Rectal smooth muscle tissue (tissue), 1 donor: ENCODE data around the gene MASP1.
"Not testable (repeated sequence)": the region's sequence is repeated elsewhere in the genome, so short reads cannot be mapped to it uniquely, and the experiment has no call there.

ENCODE experiments used
- H3K27ac ChIP-seq: one replicate; pipeline ENCODE4 v1.7.0; 2013; ENCODE audit warnings: low read depth, low read length, inconsistent platforms
- H3K27me3 ChIP-seq: one replicate; pipeline ENCODE4 v1.7.0; 2013; ENCODE audit warnings: low read length; ENCODE audit not compliant: control insufficient read depth, insufficient read depth
- H3K36me3 ChIP-seq: one replicate; pipeline ENCODE4 v1.7.0; 2013; ENCODE audit warnings: low read length; ENCODE audit not compliant: control insufficient read depth, insufficient read depth
- H3K4me1 ChIP-seq: one replicate; pipeline ENCODE4 v1.7.0; 2013; ENCODE audit warnings: low read length; ENCODE audit not compliant: control insufficient read depth, insufficient read depth
- H3K4me3 ChIP-seq: one replicate; pipeline ENCODE4 v1.7.0; 2013; ENCODE audit warnings: low read length
- H3K9ac ChIP-seq: one replicate; pipeline ENCODE4 v1.7.0; 2013; ENCODE audit warnings: low read length

The MASP1 gene

GRCh38 chr3:187259171-187259570 lies 32.4 kb downstream of the MASP1 start:
- Histone ChIP-seq H3K27ac (no peak overlapping the region), H3K9ac (no peak overlapping the region), H3K4me3 (no peak overlapping the region), H3K27me3 (no peaks in the 10 kb centered on the region), H3K36me3 (peaks cover 3% of the 10 kb centered on the region), H3K4me1 (peaks cover 12% of the 10 kb centered on the region)

DNA sequence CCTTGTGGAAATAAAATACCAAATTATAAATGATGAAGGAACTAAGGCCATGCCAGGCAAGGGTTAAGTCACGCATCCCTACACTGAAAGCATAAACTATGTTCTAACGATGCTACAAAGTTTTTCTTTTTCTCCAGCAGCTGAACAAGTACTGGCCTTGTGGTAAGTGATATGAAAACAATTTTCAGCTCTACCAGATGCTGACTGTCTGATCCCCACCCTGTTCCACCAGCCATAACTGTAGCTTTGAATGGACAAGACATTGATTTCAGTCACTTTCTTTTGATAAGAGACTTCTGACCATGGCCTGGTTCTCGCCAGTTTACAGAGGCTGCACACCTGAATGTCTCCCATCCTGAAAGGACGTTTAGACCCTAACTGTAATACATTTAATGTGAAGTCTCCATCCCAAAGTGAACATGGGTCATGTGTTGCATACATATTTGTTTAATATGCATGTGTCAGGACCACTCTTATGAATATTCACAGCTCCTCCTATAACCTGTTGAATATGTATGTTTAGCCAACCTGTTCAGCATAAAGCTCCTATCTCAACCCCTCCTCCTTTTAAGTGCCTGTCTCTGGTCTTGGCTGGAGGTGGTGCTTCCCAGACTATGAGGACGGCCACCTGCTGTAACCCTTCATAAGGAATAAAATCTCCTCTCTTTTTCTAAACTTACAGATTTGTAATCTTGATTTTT lies 33.4 kb downstream of the MASP1 start:
- Histone ChIP-seq H3K27me3 (no peaks in the 10 kb centered on the region), H3K36me3 (peaks cover 3% of the 10 kb centered on the region), H3K27ac (no peak overlapping the region), H3K9ac (no peak overlapping the region), H3K4me1 (peaks cover 2% of the 10 kb centered on the region), H3K4me3 (no peak overlapping the region)

DNA sequence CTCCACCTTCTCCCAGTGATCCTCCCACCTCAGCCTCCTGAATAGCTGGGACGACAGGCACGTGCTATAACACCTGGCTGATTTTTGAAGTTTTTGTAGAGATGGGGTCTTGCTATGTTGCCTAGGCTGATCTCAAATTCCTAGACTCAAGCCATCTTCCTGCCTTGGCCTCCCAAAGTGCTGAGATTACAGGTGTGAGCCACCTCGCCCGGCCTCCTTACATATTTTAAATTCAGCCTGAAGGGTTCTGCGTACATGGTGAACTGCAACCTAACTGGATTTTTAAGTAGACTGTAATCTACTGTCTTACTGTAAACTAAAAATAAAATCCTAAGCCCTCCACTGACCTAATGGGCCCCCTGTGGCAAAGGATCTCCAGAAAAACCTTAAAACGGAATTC lies 34.1 kb downstream of the MASP1 start:
- H3K36me3 ChIP-seq = peaks cover 3% of the 10 kb centered on the region
- no peak overlapping the region for H3K9ac ChIP-seq
- H3K4me3 ChIP-seq = no peak overlapping the region
- no peaks in the 10 kb centered on the region for H3K4me1 ChIP-seq
- no peaks in the 10 kb centered on the region for H3K27me3 ChIP-seq
- H3K27ac ChIP-seq = no peak overlapping the region

GRCh38 chr3:187256051-187256616 lies 35.4 kb downstream of the MASP1 start:
- Histone ChIP-seq H3K27me3 (no peaks in the 10 kb centered on the region), H3K4me3 (no peak overlapping the region), H3K27ac (no peak overlapping the region), H3K36me3 (peaks cover 7% of the 10 kb centered on the region), H3K9ac (no peak overlapping the region), H3K4me1 (no peaks in the 10 kb centered on the region)

GRCh38 chr3:187255314-187255713 lies 36.2 kb downstream of the MASP1 start:
- Histone ChIP-seq H3K4me1 (no peaks in the 10 kb centered on the region), H3K36me3 (peaks cover 3% of the 10 kb centered on the region), H3K4me3 (no peak overlapping the region), H3K27ac (no peak overlapping the region), H3K27me3 (no peaks in the 10 kb centered on the region), H3K9ac (no peak overlapping the region)

- Histone ChIP-seq H3K27ac (no peak overlapping the region), H3K27me3 (no peaks in the 10 kb centered on the region), H3K4me3 (no peak overlapping the region), H3K4me1 (no peaks in the 10 kb centered on the region), H3K36me3 (peaks cover 3% of the 10 kb centered on the region), H3K9ac (no peak overlapping the region)
These were observed 39.2 kb downstream of the MASP1 start for GRCh38 chr3:187252311-187252710.

GRCh38 chr3:187251599-187251998 lies 39.9 kb downstream of the MASP1 start:
- Histone ChIP-seq H3K4me1 (no peaks in the 10 kb centered on the region), H3K27ac (no peak overlapping the region), H3K4me3 (no peak overlapping the region), H3K36me3 (peaks cover 3% of the 10 kb centered on the region), H3K9ac (no peak overlapping the region), H3K27me3 (no peaks in the 10 kb centered on the region)

GRCh38 chr3:187247398-187247797 lies 44.1 kb downstream of the MASP1 start:
- Histone ChIP-seq H3K9ac (no peak overlapping the region), H3K27me3 (no peaks in the 10 kb centered on the region), H3K36me3 (peaks cover 3% of the 10 kb centered on the region), H3K4me1 (no peaks in the 10 kb centered on the region), H3K27ac (no peak overlapping the region), H3K4me3 (no peak overlapping the region)

DNA sequence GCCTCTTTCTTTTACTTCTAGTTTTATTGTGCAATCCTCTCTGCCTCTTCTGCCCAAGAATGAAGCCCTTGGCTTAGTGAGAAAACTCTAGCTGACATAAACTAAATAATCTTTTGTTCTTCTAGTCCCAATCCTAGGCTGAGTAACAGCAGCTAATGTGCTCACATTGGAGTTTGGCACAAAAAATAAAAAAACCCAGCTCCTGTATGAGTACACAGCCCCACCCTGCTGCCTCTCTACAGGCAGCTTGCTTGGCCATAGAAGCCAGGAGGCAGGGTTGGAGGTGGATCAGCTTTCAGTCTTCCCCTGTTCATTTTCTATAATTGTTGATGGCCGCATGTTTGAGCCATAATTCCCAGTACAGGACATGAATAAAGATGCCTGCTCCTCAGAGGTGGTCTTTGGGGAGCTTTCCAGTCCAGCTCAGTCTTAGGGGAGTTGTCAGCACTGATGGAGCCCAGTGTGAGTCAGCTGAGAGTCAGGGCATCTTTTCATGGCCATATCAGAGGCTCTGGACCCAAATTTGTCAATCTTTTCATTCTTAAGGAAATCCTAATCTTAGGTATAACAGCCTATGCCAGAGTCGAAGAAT lies 47.5 kb downstream of the MASP1 start:
- Histone ChIP-seq H3K4me1 (no peaks in the 10 kb centered on the region), H3K9ac (no peak overlapping the region), H3K36me3 (no peaks in the 10 kb centered on the region), H3K27me3 (no peaks in the 10 kb centered on the region), H3K4me3 (no peak overlapping the region), H3K27ac (no peak overlapping the region)

- no peaks in the 10 kb centered on the region for H3K36me3 ChIP-seq
These were observed 48.6 kb downstream of the MASP1 start for GRCh38 chr3:187242900-187243299.

GRCh38 chr3:187242435-187242834 lies 49.1 kb downstream of the MASP1 start:
- Histone ChIP-seq H3K4me3 (no peak overlapping the region), H3K4me1 (no peaks in the 10 kb centered on the region), H3K27me3 (no peaks in the 10 kb centered on the region), H3K36me3 (no peaks in the 10 kb centered on the region), H3K27ac (no peak overlapping the region), H3K9ac (no peak overlapping the region)

More at GRCh38 chr3:187242900-187243299, 48.6 kb downstream of the MASP1 start:
- H3K4me1 ChIP-seq = no peaks in the 10 kb centered on the region
- H3K4me3 ChIP-seq = no peak overlapping the region
- no peak overlapping the region for H3K9ac ChIP-seq
- H3K27me3 ChIP-seq = no peaks in the 10 kb centered on the region
- H3K27ac ChIP-seq = no peak overlapping the region

DNA sequence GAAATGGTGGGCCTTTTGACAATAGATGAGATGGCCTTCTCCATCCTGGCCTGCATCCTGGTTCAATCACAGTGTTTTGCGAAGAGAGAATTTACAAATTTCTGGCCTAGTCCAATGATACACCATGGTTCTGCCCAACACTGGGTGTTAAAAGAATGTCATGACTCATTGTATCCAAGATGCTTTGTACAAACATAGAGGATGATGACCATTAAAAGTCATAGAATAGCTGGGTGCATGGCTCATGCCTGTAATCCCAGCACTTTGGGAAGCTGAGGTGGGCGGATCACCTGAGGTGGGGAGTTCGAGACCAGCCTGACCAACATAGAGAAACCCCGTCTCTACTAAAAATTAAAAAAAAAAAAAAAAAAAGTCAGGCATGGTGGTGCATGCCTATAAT lies 52.7 kb downstream of the MASP1 start:
- H3K27ac ChIP-seq, H3K27me3 ChIP-seq, H3K36me3 ChIP-seq, H3K9ac ChIP-seq, H3K4me3 ChIP-seq, H3K4me1 ChIP-seq: not testable (repeated sequence)

DNA sequence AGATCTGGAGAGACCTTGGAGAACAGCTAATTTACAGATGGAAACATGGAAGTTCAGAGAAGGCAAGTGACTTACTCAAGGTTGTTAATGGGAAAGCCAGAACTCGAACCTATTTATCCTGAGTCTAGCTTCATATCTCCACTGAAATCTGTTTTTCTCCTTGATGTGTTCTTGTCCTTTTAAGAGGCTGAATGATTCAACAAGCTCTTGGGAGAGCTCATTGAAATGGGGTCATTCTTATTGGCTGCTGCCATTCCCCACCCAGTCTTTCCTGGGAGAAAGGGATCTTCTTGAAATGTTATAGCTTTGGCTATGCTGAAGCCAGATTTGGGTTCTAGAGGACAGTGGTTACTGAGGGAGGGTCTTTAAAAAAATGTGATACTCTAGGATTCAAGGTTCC lies 53.3 kb downstream of the MASP1 start:
- Histone ChIP-seq H3K27me3 (no peaks in the 10 kb centered on the region), H3K4me3 (no peak overlapping the region), H3K36me3 (no peaks in the 10 kb centered on the region), H3K9ac (no peak overlapping the region), H3K27ac (no peak overlapping the region), H3K4me1 (no peaks in the 10 kb centered on the region)
